AG04449 (cell line): ENCODE data around the gene CFAP119.

ENCODE experiments used
- CTCF ChIA-PET: fragments of 350-600 bp; formaldehyde crosslinking; extraction: SDS; loops from one replicate; lab custom pipeline; 2021; ENCODE audit warnings: antibody characterized with exemption; lab: Yijun Ruan, JAX
- POLR2A ChIA-PET: fragments of 400-600, 350-600 bp; formaldehyde crosslinking; extraction: SDS; loops from one replicate; lab custom pipeline; 2020; ENCODE audit warnings: antibody characterized with exemption, inconsistent platforms; lab: Yijun Ruan, JAX
- DNase-seq: peaks from one replicate; pipeline ENCODE4 v3.0.0-alpha.2; 2010; ENCODE audit warnings: low read depth, low spot score
- H3K4me3 ChIP-seq: 2 replicates; pipeline ENCODE4 v1.5.1; 2011; ENCODE audit warnings: low read depth, mild to moderate bottlenecking, control low read depth, low read length
- TF ChIP-seq, protein P1 (sequence below): IDR thresholded peaks from one replicate; pipeline ENCODE4 v1.5.1; 2011; ENCODE audit warnings: mild to moderate bottlenecking, moderate library complexity, low read length, control low read depth, inconsistent platforms; ENCODE audit not compliant: insufficient read depth; ENCODE audit errors: missing control alignments

Gene CFAP119

DNA sequence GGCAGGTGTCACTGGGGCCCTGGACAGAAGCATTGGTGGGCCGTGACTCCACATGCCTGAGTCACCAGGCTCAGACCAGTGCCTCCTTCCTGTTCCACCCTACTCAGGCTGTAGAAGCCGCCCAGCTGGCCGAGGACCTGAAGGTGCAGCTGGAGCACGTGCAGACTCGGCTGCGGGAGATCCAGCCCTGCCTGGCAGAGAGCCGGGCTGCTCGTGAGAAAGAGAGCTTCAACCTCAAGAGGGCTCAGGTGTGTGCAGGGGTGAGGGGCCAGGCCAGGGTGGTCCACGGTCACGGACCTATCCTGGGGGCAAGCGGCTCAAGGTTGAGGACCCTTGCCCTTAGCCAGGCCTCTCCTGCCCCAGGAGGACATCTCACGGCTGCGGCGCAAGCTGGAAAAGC lies 9.9 kb upstream of the CFAP119 start:
- ChIA-PET POLR2A (no interaction called here), CTCF (no interaction called here)
- TF ChIP-seq, protein P1, sequence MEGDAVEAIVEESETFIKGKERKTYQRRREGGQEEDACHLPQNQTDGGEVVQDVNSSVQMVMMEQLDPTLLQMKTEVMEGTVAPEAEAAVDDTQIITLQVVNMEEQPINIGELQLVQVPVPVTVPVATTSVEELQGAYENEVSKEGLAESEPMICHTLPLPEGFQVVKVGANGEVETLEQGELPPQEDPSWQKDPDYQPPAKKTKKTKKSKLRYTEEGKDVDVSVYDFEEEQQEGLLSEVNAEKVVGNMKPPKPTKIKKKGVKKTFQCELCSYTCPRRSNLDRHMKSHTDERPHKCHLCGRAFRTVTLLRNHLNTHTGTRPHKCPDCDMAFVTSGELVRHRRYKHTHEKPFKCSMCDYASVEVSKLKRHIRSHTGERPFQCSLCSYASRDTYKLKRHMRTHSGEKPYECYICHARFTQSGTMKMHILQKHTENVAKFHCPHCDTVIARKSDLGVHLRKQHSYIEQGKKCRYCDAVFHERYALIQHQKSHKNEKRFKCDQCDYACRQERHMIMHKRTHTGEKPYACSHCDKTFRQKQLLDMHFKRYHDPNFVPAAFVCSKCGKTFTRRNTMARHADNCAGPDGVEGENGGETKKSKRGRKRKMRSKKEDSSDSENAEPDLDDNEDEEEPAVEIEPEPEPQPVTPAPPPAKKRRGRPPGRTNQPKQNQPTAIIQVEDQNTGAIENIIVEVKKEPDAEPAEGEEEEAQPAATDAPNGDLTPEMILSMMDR: no peak

GRCh38 chr16:30769379-30770089 lies 7.7 kb upstream of the CFAP119 start:
- TF ChIP-seq, protein P1: no peak
- no peak for DNase-seq
- H3K4me3 ChIP-seq: no peak overlapping the region
- ChIA-PET POLR2A (no interaction called here), CTCF (interaction anchor here (0.7 to 1.0 kb wide), 2 partner anchors 10 to 25 kb away, joined by 3 read pairs; no protein-coding TSS in a partner anchor)

More for the DNA sequence above, 9.9 kb upstream of the CFAP119 start:
- no peak for DNase-seq
- no peak overlapping the region for H3K4me3 ChIP-seq

- ChIA-PET POLR2A (interaction anchor here (0.7 kb wide), 1 partner anchor 21 kb away, joined by 3 read pairs; no protein-coding TSS in a partner anchor), CTCF (no interaction called here)
- TF ChIP-seq, protein P1: no peak
- DNase-seq: no peak
- H3K4me3 ChIP-seq: no peak overlapping the region
Measured at GRCh38 chr16:30768583-30769181, 6.8 kb upstream of the CFAP119 start.

GRCh38 chr16:30767767-30768465 lies 6.1 kb upstream of the CFAP119 start:
- ChIA-PET CTCF (interaction anchor here (1.0 kb wide), 1 partner anchor 21 kb away, joined by 3 read pairs; no protein-coding TSS in a partner anchor), POLR2A (interaction anchor here (0.7 kb wide), 2 partner anchors 10 to 21 kb away, joined by 3 read pairs; no protein-coding TSS in a partner anchor)
- no peak overlapping the region for H3K4me3 ChIP-seq
- DNase-seq: no peak
- TF ChIP-seq, protein P1: no peak

DNA sequence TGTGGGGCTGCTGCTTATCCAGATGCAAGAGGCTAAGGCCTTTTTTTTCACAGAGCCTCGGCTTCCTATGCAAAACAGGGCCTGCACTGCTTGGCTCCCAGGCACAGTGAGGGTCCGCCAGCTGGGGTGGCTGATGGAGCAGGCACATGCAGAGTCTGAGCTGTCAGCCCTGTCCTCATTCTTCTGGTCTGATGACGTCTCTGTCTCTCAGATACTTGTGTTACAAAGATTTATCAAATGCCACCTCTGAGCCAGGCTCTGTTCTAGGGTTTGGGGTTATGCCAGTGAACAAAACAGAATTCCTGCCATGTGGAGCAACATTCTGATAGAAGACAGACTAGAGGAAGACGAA lies 5.0 kb upstream of the CFAP119 start:
- DNase-seq: no peak
- CTCF ChIA-PET: interaction anchor here (1.0 kb wide), 1 partner anchor 20 kb away, joined by 3 read pairs; no protein-coding TSS in a partner anchor
- TF ChIP-seq, protein P1: no peak
- POLR2A ChIA-PET: no interaction called here
- no peak overlapping the region for H3K4me3 ChIP-seq
